ENCODE data around the gene MMAB.

GRCh38 chr12:109542876-109543275, 30.4 kb downstream of the MMAB start:
- TF ChIP-seq EZH2 (IDR thresholded peaks at IDR 0.05; ENCODE audit: insufficient read depth, poor library complexity, severe bottlenecking): no peak
- TF ChIP-seq EZH2phosphoT487 (IDR thresholded peaks at IDR 0.05; ENCODE audit: insufficient read depth, low read depth): no peak

All from GM23248 (cell line).